IPS-18a (cell line): ENCODE measurements around the gene ARHGAP23.
"Not testable (repeated sequence)": the region's sequence is repeated elsewhere in the genome, so short reads cannot be mapped to it uniquely, and the experiment has no call there.

ENCODE experiments used
- H3K27ac ChIP-seq: one replicate; pipeline ENCODE4 v1.5.1; 2013; ENCODE audit warnings: low read length
- H3K27me3 ChIP-seq: one replicate; pipeline ENCODE4 v1.6.1; 2013; ENCODE audit warnings: mild to moderate bottlenecking, low read length; ENCODE audit not compliant: control insufficient read depth, insufficient read depth
- H3K36me3 ChIP-seq: one replicate; pipeline ENCODE4 v1.6.1; 2013; ENCODE audit warnings: low read depth, low read length; ENCODE audit not compliant: control insufficient read depth
- H3K4me1 ChIP-seq: one replicate; pipeline ENCODE4 v1.6.1; 2013; ENCODE audit warnings: low read depth, low read length; ENCODE audit not compliant: control insufficient read depth
- H3K4me3 ChIP-seq: one replicate; pipeline ENCODE4 v1.5.1; 2013; ENCODE audit warnings: low read length
- H3K9ac ChIP-seq: one replicate; pipeline ENCODE4 v1.6.1; 2013; ENCODE audit warnings: mild to moderate bottlenecking, low read length, moderate library complexity
- H3K9me3 ChIP-seq: one replicate; pipeline ENCODE4 v1.6.1; 2013; ENCODE audit warnings: low read depth, low read length; ENCODE audit not compliant: control insufficient read depth

The ARHGAP23 gene

DNA sequence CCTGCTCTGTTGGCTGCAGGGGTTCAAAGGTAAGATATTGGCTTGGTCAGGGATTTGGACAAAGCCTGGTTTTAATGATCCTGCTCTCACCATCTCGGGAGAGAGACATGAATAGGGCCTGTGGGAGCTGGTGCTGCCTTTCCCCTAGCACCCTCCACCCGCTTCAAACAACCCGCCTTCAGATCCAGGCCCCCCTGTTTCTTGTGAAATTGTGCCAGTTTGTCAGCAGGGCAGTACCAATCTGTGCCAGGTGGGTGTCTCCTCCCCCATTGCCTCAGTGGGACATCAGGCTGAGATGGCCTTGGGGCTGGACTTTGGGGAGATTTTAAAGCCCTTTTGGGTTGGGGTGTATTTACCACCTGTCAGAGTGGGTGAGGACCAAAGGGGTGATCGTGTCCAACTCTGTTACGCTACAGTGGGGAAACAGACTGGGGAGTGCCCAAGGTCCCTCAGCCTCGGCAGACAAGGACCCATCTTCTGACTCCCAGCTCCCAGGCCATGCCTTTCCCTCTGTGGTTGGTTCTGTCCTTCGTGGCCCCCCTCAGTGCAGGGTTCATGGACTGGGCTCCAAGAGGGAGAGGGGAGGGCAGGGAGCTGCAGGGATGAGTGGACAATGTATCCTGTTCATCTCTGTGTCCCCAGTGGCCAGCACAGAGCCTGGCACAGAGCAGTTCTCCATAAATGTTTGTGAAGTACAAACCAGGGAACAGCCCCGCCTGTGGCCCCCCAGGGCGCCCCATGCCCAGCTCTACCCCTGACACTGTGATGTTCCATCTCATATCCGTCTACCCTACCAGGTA lies 3.3 kb downstream of the ARHGAP23 start:
- H3K9ac ChIP-seq: no peak overlapping the region
- H3K4me1 ChIP-seq: peaks cover 17% of the 10 kb centered on the region
- no peaks in the 10 kb centered on the region for H3K36me3 ChIP-seq
- H3K4me3 ChIP-seq: no peak overlapping the region
- no peaks in the 10 kb centered on the region for H3K27me3 ChIP-seq
- H3K9me3 ChIP-seq: no peaks in the 10 kb centered on the region
- no peak overlapping the region for H3K27ac ChIP-seq

GRCh38 chr17:38434178-38434665 lies 6.0 kb downstream of the ARHGAP23 start:
- Histone ChIP-seq H3K36me3 (no peaks in the 10 kb centered on the region), H3K4me3 (no peak overlapping the region), H3K9ac (no peak overlapping the region), H3K27me3 (no peaks in the 10 kb centered on the region), H3K4me1 (peaks cover 11% of the 10 kb centered on the region), H3K27ac (no peak overlapping the region), H3K9me3 (no peaks in the 10 kb centered on the region)

DNA sequence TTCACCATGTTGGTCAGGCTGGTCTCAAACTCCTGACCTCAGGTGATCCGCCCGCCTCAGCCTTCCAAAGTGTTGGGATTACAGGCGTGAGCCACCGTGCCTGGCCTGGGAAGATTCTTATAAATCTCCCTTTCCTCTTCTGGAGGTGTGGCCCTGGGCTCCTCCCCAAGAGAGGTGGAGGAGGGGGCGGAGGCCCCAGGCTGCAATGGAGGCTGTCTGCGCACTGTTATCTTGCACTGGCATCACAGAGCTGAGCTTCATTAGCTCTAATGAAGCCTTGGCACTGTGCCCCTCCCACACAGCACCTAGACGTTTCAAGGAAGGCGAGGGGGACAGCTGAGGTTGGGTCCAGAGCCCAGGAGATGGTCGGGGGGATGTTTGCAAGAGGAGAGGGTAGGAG lies 7.5 kb downstream of the ARHGAP23 start:
- no peak overlapping the region for H3K9ac ChIP-seq
- H3K9me3 ChIP-seq: no peaks in the 10 kb centered on the region
- peaks cover 4% of the 10 kb centered on the region for H3K4me1 ChIP-seq
- H3K36me3 ChIP-seq: no peaks in the 10 kb centered on the region
- no peak overlapping the region for H3K27ac ChIP-seq
- H3K27me3 ChIP-seq: no peaks in the 10 kb centered on the region
- H3K4me3 ChIP-seq: no peak overlapping the region

- no peak overlapping the region for H3K9ac ChIP-seq
- no peak overlapping the region for H3K27ac ChIP-seq
- no peak overlapping the region for H3K4me3 ChIP-seq
- no peaks in the 10 kb centered on the region for H3K27me3 ChIP-seq
- H3K9me3 ChIP-seq: no peaks in the 10 kb centered on the region
- peaks cover 5% of the 10 kb centered on the region for H3K4me1 ChIP-seq
- H3K36me3 ChIP-seq: no peaks in the 10 kb centered on the region
Observed at GRCh38 chr17:38436386-38436785, 8.1 kb downstream of the ARHGAP23 start.

- H3K9ac ChIP-seq, H3K4me3 ChIP-seq, H3K27ac ChIP-seq, H3K4me1 ChIP-seq, H3K36me3 ChIP-seq, H3K9me3 ChIP-seq, H3K27me3 ChIP-seq: not testable (repeated sequence)
Observed at GRCh38 chr17:38437313-38437712, 9.0 kb downstream of the ARHGAP23 start.

GRCh38 chr17:38439436-38439835 lies 11.2 kb downstream of the ARHGAP23 start:
- H3K36me3 ChIP-seq: no peaks in the 10 kb centered on the region
- H3K4me1 ChIP-seq: peaks cover 12% of the 10 kb centered on the region
- no peaks in the 10 kb centered on the region for H3K9me3 ChIP-seq
- H3K27me3 ChIP-seq: no peaks in the 10 kb centered on the region
- H3K27ac ChIP-seq: no peak overlapping the region
- H3K9ac ChIP-seq: no peak overlapping the region
- no peak overlapping the region for H3K4me3 ChIP-seq

DNA sequence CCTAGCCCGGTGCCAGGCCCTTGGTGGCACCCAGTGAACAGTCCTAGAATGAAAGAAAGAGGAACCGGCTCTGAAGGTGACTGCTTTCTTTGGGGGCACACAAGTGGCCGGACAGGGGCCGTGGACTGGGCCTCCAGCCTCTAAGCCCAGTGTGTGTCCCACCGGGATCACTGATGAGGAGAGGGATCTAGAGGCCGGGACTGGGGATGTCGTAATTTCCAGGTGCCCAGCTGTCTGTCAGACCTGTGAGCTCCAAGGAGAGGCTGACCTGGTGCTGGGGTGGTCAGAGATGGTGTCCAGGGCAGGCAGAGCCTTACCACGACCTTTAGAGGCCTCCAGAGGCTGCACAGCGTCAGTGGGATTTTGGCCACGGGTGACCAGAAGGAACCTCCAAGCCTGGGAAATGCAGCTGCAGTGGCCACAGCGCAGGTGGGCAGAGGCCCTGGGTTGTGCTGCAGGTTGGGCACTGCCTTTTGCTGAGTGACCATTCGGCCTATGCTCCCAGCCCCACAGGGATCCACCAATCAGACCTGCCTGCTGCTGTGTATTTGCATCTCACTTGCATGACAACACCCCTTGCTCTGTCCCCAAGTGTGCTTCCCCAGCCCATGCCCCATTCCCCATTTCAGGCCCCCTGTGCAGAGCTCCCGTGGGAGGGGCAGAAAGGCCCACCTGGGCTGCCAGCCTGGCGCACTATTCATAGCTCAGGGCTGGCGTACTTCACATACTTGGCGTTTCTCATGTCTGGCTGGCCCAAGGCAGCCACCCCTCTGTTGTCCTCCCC lies 12.5 kb downstream of the ARHGAP23 start:
- H3K27me3 ChIP-seq: no peaks in the 10 kb centered on the region
- no peak overlapping the region for H3K4me3 ChIP-seq
- H3K36me3 ChIP-seq: no peaks in the 10 kb centered on the region
- no peak overlapping the region for H3K27ac ChIP-seq
- H3K9me3 ChIP-seq: no peaks in the 10 kb centered on the region
- H3K4me1 ChIP-seq: peaks cover 13% of the 10 kb centered on the region
- no peak overlapping the region for H3K9ac ChIP-seq

- no peaks in the 10 kb centered on the region for H3K36me3 ChIP-seq
- no peaks in the 10 kb centered on the region for H3K9me3 ChIP-seq
- no peak overlapping the region for H3K4me3 ChIP-seq
- H3K27ac ChIP-seq: no peak overlapping the region
- H3K27me3 ChIP-seq: no peaks in the 10 kb centered on the region
- peaks cover 13% of the 10 kb centered on the region for H3K4me1 ChIP-seq
- H3K9ac ChIP-seq: no peak overlapping the region
Observed at GRCh38 chr17:38441429-38442061, 13.3 kb downstream of the ARHGAP23 start.

- no peaks in the 10 kb centered on the region for H3K36me3 ChIP-seq
- no peak overlapping the region for H3K27ac ChIP-seq
- no peaks in the 10 kb centered on the region for H3K27me3 ChIP-seq
- H3K4me1 ChIP-seq: peaks cover 13% of the 10 kb centered on the region
- H3K9ac ChIP-seq: no peak overlapping the region
- no peaks in the 10 kb centered on the region for H3K9me3 ChIP-seq
- H3K4me3 ChIP-seq: no peak overlapping the region
Observed at GRCh38 chr17:38442548-38442947, 14.3 kb downstream of the ARHGAP23 start.

GRCh38 chr17:38443356-38444031 lies 15.2 kb downstream of the ARHGAP23 start:
- Histone ChIP-seq H3K4me3 (no peak overlapping the region), H3K9me3 (no peaks in the 10 kb centered on the region), H3K36me3 (no peaks in the 10 kb centered on the region), H3K9ac (no peak overlapping the region), H3K27me3 (no peaks in the 10 kb centered on the region), H3K27ac (no peak overlapping the region), H3K4me1 (peaks cover 22% of the 10 kb centered on the region)

- H3K27me3 ChIP-seq: no peaks in the 10 kb centered on the region
- no peak overlapping the region for H3K4me3 ChIP-seq
- peaks cover 22% of the 10 kb centered on the region for H3K4me1 ChIP-seq
- H3K9ac ChIP-seq: no peak overlapping the region
- H3K9me3 ChIP-seq: no peaks in the 10 kb centered on the region
- H3K27ac ChIP-seq: no peak overlapping the region
- no peaks in the 10 kb centered on the region for H3K36me3 ChIP-seq
Observed at GRCh38 chr17:38444151-38444550, 15.9 kb downstream of the ARHGAP23 start.
